ENCODE results near the gene C11orf52.
A peak's percentile ranks its signal among the peaks of the same experiment; 100 is the strongest.

- TF ChIP-seq MAX (IDR thresholded peaks at IDR 0.05) (no peak), JUND (IDR thresholded peaks at IDR 0.05; ENCODE audit: low read length) (no peak), USF2 (IDR thresholded peaks at IDR 0.05; ENCODE audit: low read length) (no peak), SIX5 (IDR thresholded peaks at IDR 0.05; ENCODE audit: low read depth, low read length) (no peak), POLR2A (IDR thresholded peaks at IDR 0.05; ENCODE audit: control extremely low read depth in 1 of 2, low read depth in 2 of 2, low read length in 2 of 2) (no peak), CTCF (IDR thresholded peaks at IDR 0.05; ENCODE audit: control extremely low read depth in 1 of 3, insufficient read depth in 1 of 3, low read depth in 1 of 3, low read length in 3 of 3) (peak in 1 of 3 experiments; percentile 12; a peak in 1 of 4 replicates), CHD2 (IDR thresholded peaks at IDR 0.05; ENCODE audit: low read length) (no peak), KDM1A (IDR thresholded peaks at IDR 0.05; ENCODE audit: borderline replicate concordance, low read length) (no peak), EZH2 (IDR thresholded peaks at IDR 0.05; ENCODE audit: low read depth, low read length, severe bottlenecking) (no peak), TAF7 (optimal IDR thresholded peaks at IDR 0.05; ENCODE audit: borderline replicate concordance, low read depth, low read length) (no peak)
These were observed 56.5 kb downstream of the C11orf52 start for GRCh38 chr11:111975076-111975806.
